A549 treated with GW870086 at 1 μM for 4 hours (cell line): ENCODE data around the gene CPAMD8. TPM values are rescaled to one million over a fixed set of nuclear protein-coding genes. Genes with fewer than 3 reads are reported as not detected.

ENCODE experiments used
- total RNA-seq: library from RNA; stranded (reverse); fragments of 200-300 nt; extraction: Qiagen RNA extraction; gene quantifications from 5 replicates; pipeline ENCODE4 v1.2.3, GENCODE V29; 2022; ENCODE audit warnings: low read depth

Gene CPAMD8
- total RNA-seq = 0.07 to 0.27 TPM (median 0.09 TPM) in 4 of 5 replicates, not detected in the other

DNA sequence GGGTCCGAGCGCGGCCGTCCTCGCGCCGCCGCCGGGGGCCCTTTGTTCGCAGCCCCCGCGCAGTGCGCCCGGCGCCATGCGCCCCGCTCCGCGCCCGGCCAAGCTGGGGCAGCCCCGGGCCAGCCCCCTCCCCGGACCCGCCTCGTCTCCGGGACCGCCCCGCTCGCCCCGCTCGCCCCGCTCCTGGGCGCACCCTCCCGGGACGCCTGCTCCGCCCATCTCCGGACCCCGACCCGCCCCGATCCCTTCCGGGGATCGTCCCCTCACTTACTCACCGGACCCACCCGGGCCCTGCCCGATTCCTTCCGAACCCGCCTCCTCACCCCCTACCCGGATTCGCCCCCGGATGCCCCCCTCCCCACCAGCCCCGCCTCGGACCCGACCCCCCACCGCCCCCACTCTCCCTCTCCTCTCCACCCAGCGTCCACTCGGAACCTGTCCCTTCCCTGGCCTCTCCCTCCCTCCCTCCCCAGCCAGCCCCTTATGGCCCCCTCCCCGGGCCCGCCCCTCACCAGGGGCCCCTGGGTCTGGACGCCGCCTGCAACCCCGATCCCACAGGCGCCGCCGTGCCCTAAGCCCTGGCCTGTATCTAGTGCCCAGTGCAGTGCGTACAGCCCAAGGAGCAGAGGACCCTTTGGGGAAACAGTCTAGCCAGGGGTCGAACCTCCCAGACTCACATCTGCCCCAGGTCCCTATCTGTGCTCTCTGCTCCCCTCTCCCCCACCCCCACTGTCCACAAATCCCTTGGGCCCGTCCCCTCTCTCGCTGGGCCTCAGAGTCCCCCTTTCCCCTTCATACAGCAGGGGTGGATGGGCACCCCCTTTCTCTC is at the start of gene CPAMD8:
TSS of gene CPAMD8 (minus strand) at position 105 of the 829 bp plus-strand sequence. CDS start 168 bp downstream, outside the sequence.

GRCh38 chr19:17075035-17075863 is 48.6 kb upstream of the CPAMD8 start, which contains the start of the genes HAUS8 and MYO9B:
Gene HAUS8, minus strand, starts transcription at chr19:17075452. Its CDS starts 30 bp downstream, at chr19:17075422.
Gene MYO9B, plus strand, starts transcription at chr19:17075777. Its CDS starts 25,941 bp downstream, at chr19:17101718.

DNA sequence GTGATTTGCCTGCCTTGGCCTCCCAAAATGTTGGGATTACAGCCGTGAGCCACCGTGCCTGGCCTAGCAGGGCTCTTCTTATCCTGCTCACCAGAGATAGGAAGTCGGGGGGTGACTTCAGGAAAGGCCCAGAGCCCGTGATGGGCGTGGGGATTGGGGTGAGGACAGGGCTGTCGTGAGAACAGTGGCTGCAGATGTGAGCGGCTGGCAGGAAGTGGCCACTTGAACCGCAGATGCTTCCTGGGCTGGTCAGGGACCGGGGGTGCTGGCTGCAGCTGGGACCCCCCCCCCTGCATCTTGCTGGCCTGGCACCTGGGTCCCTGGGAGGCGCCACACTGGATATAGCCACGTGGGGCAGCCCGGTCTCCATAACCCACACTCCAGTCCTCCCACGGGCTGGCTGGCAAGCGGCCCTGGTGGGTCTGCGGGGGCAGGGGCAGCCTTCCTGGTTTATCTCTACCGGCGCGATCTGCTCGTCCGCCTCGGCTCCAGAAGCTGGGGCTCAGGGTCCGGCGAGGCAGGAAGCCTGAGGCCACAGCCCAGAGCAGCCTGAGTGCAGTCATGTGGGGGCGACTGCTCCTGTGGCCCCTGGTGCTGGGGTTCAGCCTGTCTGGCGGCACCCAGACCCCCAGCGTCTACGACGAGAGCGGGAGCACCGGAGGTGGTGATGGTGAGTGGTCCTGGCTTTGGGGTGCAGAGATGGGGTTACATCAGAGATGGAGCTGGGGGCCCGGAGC is 137.8 kb downstream of the CPAMD8 start, which contains the start of gene F2RL3:
TSS of gene F2RL3 (plus strand) at position 371 of the 737 bp plus-strand sequence. CDS start at position 562, 191 bp downstream.

Other genes with a start within 250 kb of the CPAMD8 start
- gene SIN3B, start 197.4 kb downstream of the CPAMD8 start, total RNA-seq = 16.7 to 21.6 TPM (median 20.7 TPM) in 5 replicates
- not detected in 5 replicates for gene F2RL3, start 137.8 kb downstream of the CPAMD8 start, total RNA-seq
- gene HAUS8, start 48.6 kb upstream of the CPAMD8 start, total RNA-seq = 11.0 to 14.2 TPM (median 14.0 TPM) in 5 replicates
- 30.5 to 40.5 TPM (median 38.3 TPM) in 5 replicates for gene MYO9B, start 49.0 kb upstream of the CPAMD8 start, total RNA-seq
- 14.1 to 17.1 TPM (median 16.2 TPM) in 5 replicates for gene USE1, start 188.5 kb upstream of the CPAMD8 start, total RNA-seq
- 7.8 to 12.5 TPM (median 11.7 TPM) in 5 replicates for gene OCEL1, start 199.4 kb upstream of the CPAMD8 start, total RNA-seq
- gene NR2F6, start 219.1 kb upstream of the CPAMD8 start, total RNA-seq = 34.3 to 67.1 TPM (median 61.8 TPM) in 5 replicates
- not detected in 5 replicates for gene USHBP1, start 237.9 kb upstream of the CPAMD8 start, total RNA-seq
- 59.7 to 68.1 TPM (median 61.7 TPM) in 5 replicates for gene BABAM1, start 240.6 kb upstream of the CPAMD8 start, total RNA-seq